Neural progenitor cell (in vitro differentiated cells): ENCODE results near the gene HMGB1. TPM values are rescaled to one million over a fixed set of nuclear protein-coding genes. Genes with fewer than 3 reads are reported as not detected.
"Not testable (repeated sequence)": the region's sequence is repeated elsewhere in the genome, so short reads cannot be mapped to it uniquely, and the experiment has no call there.

ENCODE experiments used
- DNase-seq: peaks from one replicate; pipeline ENCODE4 v3.0.0-alpha.2; 2016; ENCODE audit warnings: low spot score
- H2AFZ ChIP-seq: fragments of 200-600 bp; sonication (generic); replicated peaks from 2 replicates; pipeline ENCODE4 v1.6.1; 2016; ENCODE audit warnings: antibody characterized with exemption
- H3F3A ChIP-seq: fragments of 200-600 bp; sonication (generic); 2 replicates; pipeline ENCODE4 v1.6.1; 2016; ENCODE audit warnings: antibody characterized with exemption, low read depth
- H3K27ac ChIP-seq: fragments of 200-600 bp; sonication (generic); 2 replicates; pipeline ENCODE4 v1.5.1; 2016; ENCODE audit warnings: mild to moderate bottlenecking
- H3K27me3 ChIP-seq: fragments of 200-600 bp; sonication (generic); 2 replicates; pipeline ENCODE4 v1.6.1; 2016; ENCODE audit warnings: mild to moderate bottlenecking, moderate library complexity
- H3K36me3 ChIP-seq: fragments of 200-600 bp; sonication (generic); 2 replicates; pipeline ENCODE4 v1.5.1; 2016
- H3K4me1 ChIP-seq: fragments of 200-600 bp; sonication (generic); 2 replicates; pipeline ENCODE4 v1.6.1; 2016; ENCODE audit warnings: mixed run types
- H3K4me2 ChIP-seq: fragments of 200-600 bp; sonication (generic); 2 replicates; pipeline ENCODE4 v1.6.1; 2016
- H3K4me3 ChIP-seq: fragments of 200-600 bp; sonication (generic); 2 replicates; pipeline ENCODE4 v1.5.1; 2016
- H3K79me2 ChIP-seq: fragments of 200-600 bp; sonication (generic); 2 replicates; pipeline ENCODE4 v1.6.1; 2016; ENCODE audit warnings: low read depth
- H3K9ac ChIP-seq: fragments of 200-600 bp; sonication (generic); 2 replicates; pipeline ENCODE4 v1.6.1; 2016
- H3K9me3 ChIP-seq: fragments of 200-600 bp; sonication (generic); 2 replicates; pipeline ENCODE4 v1.5.1; 2016; ENCODE audit warnings: low read depth
- H4K20me1 ChIP-seq: fragments of 200-600 bp; sonication (generic); 2 replicates; pipeline ENCODE4 v1.6.1; 2016; ENCODE audit warnings: low read depth
- H3K27ac Mint-ChIP-seq: 3 replicates; pipeline ENCODE4 v1.8.0; 2021; ENCODE audit warnings: mixed read lengths
- H3K27me3 Mint-ChIP-seq: 2 replicates; pipeline ENCODE4 v1.8.0; 2022; ENCODE audit warnings: low read depth, mild to moderate bottlenecking, inconsistent platforms, moderate library complexity, mixed read lengths; ENCODE audit not compliant: insufficient read depth
- H3K36me3 Mint-ChIP-seq: 3 replicates; pipeline ENCODE4 v1.8.0; 2021; ENCODE audit warnings: mixed read lengths
- H3K4me1 Mint-ChIP-seq: 3 replicates; pipeline ENCODE4 v1.8.0; 2021; ENCODE audit warnings: mixed read lengths
- H3K4me3 Mint-ChIP-seq: 3 replicates; pipeline ENCODE4 v1.8.0; 2021; ENCODE audit warnings: mild to moderate bottlenecking, moderate library complexity, mixed read lengths
- H3K9me3 Mint-ChIP-seq: 3 replicates; pipeline ENCODE4 v1.8.0; 2020; ENCODE audit warnings: mixed read lengths
- CTCF ChIP-seq: fragments of 200-600 bp; sonication (generic); IDR thresholded peaks from 2 replicates; pipeline ENCODE4 v1.5.1; 2017; ENCODE audit warnings: antibody characterized with exemption, mild to moderate bottlenecking
- EZH2 ChIP-seq: fragments of 200-600 bp; sonication (generic); IDR thresholded peaks from 2 replicates; pipeline ENCODE4 v1.6.1; 2017; ENCODE audit warnings: antibody characterized with exemption, mild to moderate bottlenecking, moderate library complexity
- EZH2phosphoT487 ChIP-seq: fragments of 200-600 bp; sonication (generic); IDR thresholded peaks from 2 replicates; pipeline ENCODE4 v1.6.1; 2017; ENCODE audit warnings: antibody characterized with exemption
- total RNA-seq: library from RNA; depleted of rRNA; stranded (reverse); fragments of >200 nt; gene quantifications from 2 replicates; pipeline ENCODE4 v1.2.3, GENCODE V29; 2015; ENCODE audit warnings: low replicate concordance

The HMGB1 gene
- total RNA-seq, 1 donor from 2014 or later = 1,493 TPM

- Histone ChIP-seq H3K9me3 (no peaks in the 10 kb centered on the region), H3K4me1 (no peaks in the 10 kb centered on the region), H3K79me2 (peaks cover 19% of the 10 kb centered on the region), H3K27me3 (no peaks in the 10 kb centered on the region), H3K36me3 (peaks cover 24% of the 10 kb centered on the region), H3K27ac (no peak overlapping the region), H4K20me1 (peaks cover 24% of the 10 kb centered on the region), H3K4me2 (no peak overlapping the region), H2AFZ (no peak overlapping the region), H3K4me3 (no peak overlapping the region), H3F3A (peaks cover 63% of the 10 kb centered on the region), H3K9ac (no peak overlapping the region)
- TF ChIP-seq EZH2phosphoT487 = no peak
- no peak for TF ChIP-seq EZH2
- TF ChIP-seq CTCF = no peak
- Mint-ChIP-seq H3K9me3 (no peaks in the 10 kb centered on the region), H3K27ac (no peak overlapping the region), H3K4me3 (no peak overlapping the region), H3K4me1 (peaks cover 8% of the 10 kb centered on the region), H3K27me3 (peaks cover 2% of the 10 kb centered on the region), H3K36me3 (peaks cover 13% of the 10 kb centered on the region)
- DNase-seq = no peak
Measured at GRCh38 chr13:30457306-30457891, 8.3 kb downstream of the HMGB1 start.

GRCh38 chr13:30456290-30456689 is 9.4 kb downstream of the HMGB1 start:
- H3K9me3 Mint-ChIP-seq = no peaks in the 10 kb centered on the region
- no peak for DNase-seq
- peak overlapping the region; percentile 71 for H3K27ac ChIP-seq
- H3K27me3 ChIP-seq = no peaks in the 10 kb centered on the region
- H3K4me3 Mint-ChIP-seq = no peak overlapping the region
- peaks cover 6% of the 10 kb centered on the region for H3K36me3 Mint-ChIP-seq
- TF ChIP-seq EZH2 = no peak
- H3K9me3 ChIP-seq = no peaks in the 10 kb centered on the region
- H3K9ac ChIP-seq = no peak overlapping the region
- peaks cover under 1% of the 10 kb centered on the region for H3K4me1 Mint-ChIP-seq
- peaks cover 8% of the 10 kb centered on the region for H3K79me2 ChIP-seq
- no peak overlapping the region for H3K4me2 ChIP-seq
- peaks cover 13% of the 10 kb centered on the region for H3K36me3 ChIP-seq
- peak overlapping the region; percentile 4 for H3K27ac Mint-ChIP-seq
- no peak overlapping the region for H2AFZ ChIP-seq
- peaks cover 2% of the 10 kb centered on the region for H3K27me3 Mint-ChIP-seq
- peaks cover 13% of the 10 kb centered on the region for H4K20me1 ChIP-seq
- no peak overlapping the region for H3K4me3 ChIP-seq
- H3K4me1 ChIP-seq = no peaks in the 10 kb centered on the region
- peaks cover 52% of the 10 kb centered on the region for H3F3A ChIP-seq

GRCh38 chr13:30454991-30455390 is 10.7 kb downstream of the HMGB1 start:
- no peak overlapping the region for H3K27ac Mint-ChIP-seq
- H3K36me3 Mint-ChIP-seq = peaks cover 5% of the 10 kb centered on the region
- H3K27me3 Mint-ChIP-seq = peaks cover 2% of the 10 kb centered on the region
- Histone ChIP-seq H3K4me3 (no peak overlapping the region), H3K4me1 (no peaks in the 10 kb centered on the region), H3K27me3 (no peaks in the 10 kb centered on the region), H2AFZ (no peak overlapping the region), H3K9me3 (no peaks in the 10 kb centered on the region), H3K4me2 (no peak overlapping the region), H3K79me2 (peaks cover 7% of the 10 kb centered on the region), H3K27ac (peak overlapping the region; percentile 43), H3F3A (peaks cover 50% of the 10 kb centered on the region), H3K36me3 (peaks cover 12% of the 10 kb centered on the region), H3K9ac (no peak overlapping the region), H4K20me1 (peaks cover 12% of the 10 kb centered on the region)
- H3K9me3 Mint-ChIP-seq = no peaks in the 10 kb centered on the region
- no peak for TF ChIP-seq EZH2phosphoT487
- no peak for TF ChIP-seq CTCF
- no peaks in the 10 kb centered on the region for H3K4me1 Mint-ChIP-seq
- DNase-seq = no peak
- H3K4me3 Mint-ChIP-seq = no peak overlapping the region

GRCh38 chr13:30453727-30454126 is 12.0 kb downstream of the HMGB1 start:
- DNase-seq = no peak
- no peaks in the 10 kb centered on the region for H3K79me2 ChIP-seq
- H3K4me2 ChIP-seq = no peak overlapping the region
- H4K20me1 ChIP-seq = no peaks in the 10 kb centered on the region
- H3K4me3 ChIP-seq = no peak overlapping the region
- Mint-ChIP-seq H3K4me1 (no peaks in the 10 kb centered on the region), H3K27me3 (peaks cover 2% of the 10 kb centered on the region), H3K9me3 (no peaks in the 10 kb centered on the region), H3K36me3 (peaks cover 3% of the 10 kb centered on the region), H3K27ac (no peak overlapping the region), H3K4me3 (no peak overlapping the region)
- TF ChIP-seq CTCF = no peak
- TF ChIP-seq EZH2phosphoT487 = no peak
- no peak for TF ChIP-seq EZH2
- H3K27me3 ChIP-seq = no peaks in the 10 kb centered on the region
- H2AFZ ChIP-seq = no peak overlapping the region
- H3K27ac ChIP-seq = no peak overlapping the region
- peaks cover 37% of the 10 kb centered on the region for H3F3A ChIP-seq
- no peaks in the 10 kb centered on the region for H3K4me1 ChIP-seq
- H3K9ac ChIP-seq = no peak overlapping the region
- H3K9me3 ChIP-seq = no peaks in the 10 kb centered on the region
- peaks cover 1% of the 10 kb centered on the region for H3K36me3 ChIP-seq

GRCh38 chr13:30451476-30451875 is 14.3 kb downstream of the HMGB1 start:
- not testable (repeated sequence) for H3K27ac Mint-ChIP-seq, H3K4me3 ChIP-seq, H3K27ac ChIP-seq, H3K27me3 Mint-ChIP-seq, H4K20me1 ChIP-seq, H3K4me3 Mint-ChIP-seq, H3K9me3 Mint-ChIP-seq, H2AFZ ChIP-seq, H3K36me3 ChIP-seq, H3K36me3 Mint-ChIP-seq, H3K4me2 ChIP-seq, H3K79me2 ChIP-seq, H3K4me1 Mint-ChIP-seq, H3K9ac ChIP-seq, DNase-seq, H3K4me1 ChIP-seq, H3K27me3 ChIP-seq, H3K9me3 ChIP-seq
- H3F3A ChIP-seq = peaks cover 22% of the 10 kb centered on the region
